ENCODE measurements around the gene SHANK1.
A peak's percentile ranks its signal among the peaks of the same experiment; 100 is the strongest.

SHANK1 gene

DNA sequence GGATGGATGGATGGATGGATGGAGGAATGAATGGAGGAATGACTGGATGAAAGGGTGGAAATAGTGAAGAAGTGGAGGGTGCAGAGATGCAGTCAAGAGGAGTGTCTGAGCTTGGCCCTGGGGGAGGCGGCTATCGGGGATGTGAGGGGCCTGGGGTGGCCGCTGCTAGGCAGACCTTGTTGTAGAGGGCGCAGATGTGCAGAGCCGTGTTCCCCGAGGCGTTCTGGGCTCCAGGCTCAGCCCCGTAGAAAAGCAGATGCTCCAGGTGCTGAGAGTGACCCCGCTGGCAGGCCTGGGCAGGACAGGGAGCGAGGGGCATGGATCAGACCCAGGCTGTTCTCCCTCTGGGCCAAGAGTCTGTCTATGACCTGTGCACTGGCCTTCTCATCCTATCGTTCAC lies 8.4 kb downstream of the SHANK1 start:
- DNase-seq = no peak

DNA sequence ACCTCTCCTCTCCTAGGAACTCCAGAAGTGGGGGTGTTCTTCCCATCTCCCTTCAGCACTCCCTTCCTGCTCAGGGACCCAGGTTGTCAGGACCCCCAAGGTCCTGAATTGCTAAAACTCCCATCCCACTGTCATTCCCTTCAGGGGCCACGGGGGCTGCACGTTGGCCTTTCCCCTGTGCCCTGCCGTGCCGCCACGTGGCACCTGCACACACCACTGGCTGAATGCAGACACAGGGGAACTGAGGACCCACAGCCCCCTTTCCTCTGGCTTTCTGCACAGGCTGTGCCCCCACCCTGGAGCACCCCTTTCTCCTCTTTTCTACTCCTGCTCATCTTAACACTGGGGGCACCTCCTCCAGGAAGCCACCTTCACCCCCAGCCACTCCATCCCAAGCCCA lies 9.0 kb downstream of the SHANK1 start:
- no peak for DNase-seq

DNA sequence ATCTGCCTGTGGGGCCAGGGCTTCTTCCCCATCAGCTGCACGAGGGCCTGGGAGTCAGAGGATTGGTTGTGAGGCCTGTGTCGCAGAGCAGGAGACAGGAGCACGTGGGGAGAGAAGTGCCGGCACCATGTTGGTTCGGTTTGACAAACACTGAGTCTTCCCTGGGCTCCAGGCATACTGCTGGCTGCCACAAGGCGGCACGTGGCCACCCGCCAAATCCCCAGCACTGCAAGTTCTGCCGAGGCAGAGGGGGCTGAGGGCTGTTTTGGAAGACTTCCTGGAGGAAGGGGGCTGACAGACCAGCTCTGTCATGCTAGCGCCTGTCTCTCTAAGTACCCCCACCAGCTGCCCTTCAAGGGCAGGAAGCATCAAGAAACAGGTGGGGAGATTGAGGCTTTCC lies 9.5 kb downstream of the SHANK1 start:
- no peak for DNase-seq

DNA sequence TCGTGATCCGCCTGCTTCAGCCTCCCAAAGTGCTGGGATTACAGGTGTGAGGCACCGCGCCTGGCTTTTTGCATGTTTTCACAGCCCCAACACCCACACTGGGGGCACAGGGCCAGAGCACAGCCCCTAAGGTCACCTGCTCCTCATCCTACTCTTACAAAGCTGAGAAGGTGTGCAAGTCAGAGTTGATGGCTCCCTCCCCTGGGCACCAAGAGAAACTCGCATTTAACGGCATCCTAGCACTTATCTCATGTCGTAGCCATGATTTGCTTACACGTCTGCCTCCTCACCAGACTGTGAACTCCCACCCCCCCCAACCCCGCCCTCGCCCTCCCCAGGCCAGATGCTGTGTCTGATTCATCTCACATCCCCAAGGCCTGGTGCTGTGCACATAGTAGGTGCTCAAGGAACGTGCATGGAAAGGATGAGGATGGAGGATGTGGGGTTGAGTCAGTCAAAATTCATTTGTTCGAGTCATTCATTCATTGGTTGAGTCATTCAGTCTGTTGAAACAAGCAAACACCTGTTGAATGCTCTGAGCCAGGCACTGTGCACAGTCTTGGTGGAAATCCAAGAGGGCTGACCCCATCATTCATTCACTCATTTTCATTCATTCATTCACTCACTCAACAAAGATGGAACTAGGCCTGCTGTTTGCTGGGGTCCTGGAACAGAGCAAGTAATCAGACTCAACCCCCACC lies 11.3 kb downstream of the SHANK1 start:
- no peak for DNase-seq

DNA sequence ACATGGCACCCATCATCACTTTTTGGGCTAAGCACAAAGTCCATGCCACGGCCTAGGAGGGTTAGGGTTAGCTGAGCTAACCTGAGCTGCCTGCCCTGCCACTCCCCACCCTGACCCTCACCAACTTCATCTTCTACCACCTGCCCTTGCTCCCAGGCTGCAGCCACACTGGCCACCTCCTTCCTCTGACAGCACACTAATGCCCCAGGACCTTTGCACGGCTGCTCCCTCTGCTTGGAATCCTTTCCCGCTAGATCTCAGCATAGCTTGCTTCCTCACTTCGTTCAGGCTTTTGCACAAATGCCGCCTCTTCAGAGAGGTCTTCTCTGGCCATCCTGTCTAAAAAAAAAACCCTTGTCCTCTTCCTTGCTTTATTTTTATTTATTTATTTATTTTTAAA lies 13.2 kb downstream of the SHANK1 start:
- DNase-seq = no peak

DNA sequence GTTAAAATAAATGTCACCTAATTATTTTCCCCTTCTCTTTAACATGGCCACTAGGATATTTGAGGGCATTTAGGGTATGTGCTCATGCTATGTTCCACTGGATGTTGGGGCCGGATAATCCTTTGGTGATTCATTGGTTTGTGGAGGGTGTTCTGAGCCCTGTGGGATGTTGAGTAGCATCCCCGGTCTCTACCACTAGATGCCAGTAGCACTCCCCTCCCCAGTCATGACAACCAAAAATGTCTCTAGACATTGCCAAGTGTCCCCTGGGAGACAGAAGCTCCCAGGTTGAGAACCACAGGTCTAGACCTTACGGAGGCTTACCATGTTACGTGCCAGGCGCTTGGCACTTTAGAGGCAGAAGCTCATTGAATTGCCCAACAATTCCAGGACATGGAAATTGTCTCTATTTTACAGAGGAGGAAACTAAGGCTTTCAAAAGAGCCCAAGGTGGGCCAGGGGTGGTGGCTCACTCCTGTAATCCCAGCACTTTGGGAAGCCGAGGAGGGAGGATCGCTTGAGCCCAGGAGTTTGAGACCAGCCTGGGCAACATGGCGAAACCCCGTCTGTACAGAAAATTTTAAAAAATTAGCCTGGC lies 14.1 kb downstream of the SHANK1 start:
- peak; percentile 79 for DNase-seq

DNA sequence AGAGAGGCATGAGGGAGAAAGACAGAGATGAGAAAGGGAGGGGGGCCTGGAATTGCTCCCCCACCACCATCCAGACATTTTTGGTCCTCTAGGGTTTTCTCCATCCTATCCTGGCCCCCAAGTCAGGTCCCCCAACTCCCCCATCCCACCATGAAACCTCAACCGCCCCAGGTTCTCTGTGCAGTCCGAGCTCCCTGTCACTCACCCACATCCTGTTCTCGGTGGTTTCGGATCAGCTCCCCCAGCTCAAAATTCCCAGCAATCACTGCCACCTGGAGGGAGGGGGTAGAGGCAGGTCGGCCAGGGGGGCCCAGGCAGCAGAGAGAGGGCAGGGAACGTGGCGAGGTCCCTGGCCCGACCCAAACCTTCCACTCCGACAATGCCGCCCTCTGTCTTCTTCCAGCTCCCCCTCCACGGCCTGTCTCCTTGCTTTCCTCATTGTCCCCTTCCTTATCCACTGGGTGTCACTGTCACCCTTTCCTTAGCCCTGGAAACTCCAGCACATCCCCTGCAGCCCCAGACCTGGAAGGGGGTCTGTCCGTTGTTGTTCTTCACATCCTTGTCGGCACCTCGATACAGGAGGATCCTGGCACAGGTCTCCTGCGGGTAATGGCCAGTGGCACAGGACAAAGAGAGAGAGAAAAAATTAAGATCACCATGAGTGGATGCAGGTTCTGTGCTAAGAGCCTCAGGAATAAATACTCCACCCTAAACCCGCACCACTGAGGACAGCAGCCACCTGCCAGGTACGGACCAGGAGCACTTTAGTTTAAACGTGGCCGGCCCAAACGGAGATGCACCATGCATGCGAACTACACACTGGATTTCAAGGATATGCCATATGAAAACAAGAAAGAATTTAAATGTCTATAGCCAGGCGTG lies 15.4 kb downstream of the SHANK1 start:
- DNase-seq = no peak

DNA sequence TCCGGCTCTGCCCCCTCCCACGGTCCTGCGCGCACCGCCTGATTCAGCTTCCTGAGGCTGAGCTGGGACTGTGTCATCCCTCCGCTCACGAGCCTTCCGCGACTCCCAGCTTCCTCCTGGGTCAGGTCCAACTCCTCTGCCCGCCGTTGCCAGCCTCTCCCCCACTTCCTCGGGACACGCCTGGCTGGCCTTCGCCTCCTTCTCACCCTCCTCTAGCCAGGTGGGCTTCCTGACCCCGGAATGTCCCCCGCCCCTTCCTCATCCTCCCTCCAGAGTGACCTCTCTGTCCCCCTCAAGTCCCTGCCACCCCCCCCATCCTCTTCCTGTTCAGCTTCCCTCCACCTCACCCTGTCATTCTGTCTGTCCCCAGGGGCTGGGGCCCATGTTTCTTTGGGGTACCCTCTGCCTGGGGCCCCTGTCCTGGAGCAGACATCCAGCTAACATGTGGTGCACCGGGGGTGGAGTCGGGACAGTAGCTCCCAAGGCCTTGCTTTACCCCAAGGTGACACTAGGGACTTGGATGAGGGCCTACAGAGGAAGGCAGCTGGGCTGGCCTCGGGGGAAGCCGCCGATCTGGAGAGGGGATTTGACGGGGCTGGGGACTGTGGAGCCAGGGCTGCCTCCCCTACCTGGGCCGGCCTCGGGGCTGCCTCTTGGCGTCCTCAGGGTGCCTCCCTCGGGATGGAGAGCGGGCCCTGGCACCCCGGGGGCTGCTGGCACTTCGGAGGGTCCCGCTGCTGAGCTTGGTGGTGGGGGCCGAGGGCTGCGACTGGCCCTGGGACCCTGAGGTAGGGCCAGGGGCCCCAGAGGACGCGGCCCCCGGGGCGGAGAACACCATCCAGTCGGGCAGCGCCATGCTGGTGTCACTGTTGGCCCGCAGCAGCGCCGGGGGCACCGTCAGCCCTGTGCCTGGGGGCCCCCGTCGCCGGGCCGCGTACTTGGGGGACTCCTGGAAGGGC lies 16.5 kb downstream of the SHANK1 start:
- DNase-seq = peak; percentile 27

DNA sequence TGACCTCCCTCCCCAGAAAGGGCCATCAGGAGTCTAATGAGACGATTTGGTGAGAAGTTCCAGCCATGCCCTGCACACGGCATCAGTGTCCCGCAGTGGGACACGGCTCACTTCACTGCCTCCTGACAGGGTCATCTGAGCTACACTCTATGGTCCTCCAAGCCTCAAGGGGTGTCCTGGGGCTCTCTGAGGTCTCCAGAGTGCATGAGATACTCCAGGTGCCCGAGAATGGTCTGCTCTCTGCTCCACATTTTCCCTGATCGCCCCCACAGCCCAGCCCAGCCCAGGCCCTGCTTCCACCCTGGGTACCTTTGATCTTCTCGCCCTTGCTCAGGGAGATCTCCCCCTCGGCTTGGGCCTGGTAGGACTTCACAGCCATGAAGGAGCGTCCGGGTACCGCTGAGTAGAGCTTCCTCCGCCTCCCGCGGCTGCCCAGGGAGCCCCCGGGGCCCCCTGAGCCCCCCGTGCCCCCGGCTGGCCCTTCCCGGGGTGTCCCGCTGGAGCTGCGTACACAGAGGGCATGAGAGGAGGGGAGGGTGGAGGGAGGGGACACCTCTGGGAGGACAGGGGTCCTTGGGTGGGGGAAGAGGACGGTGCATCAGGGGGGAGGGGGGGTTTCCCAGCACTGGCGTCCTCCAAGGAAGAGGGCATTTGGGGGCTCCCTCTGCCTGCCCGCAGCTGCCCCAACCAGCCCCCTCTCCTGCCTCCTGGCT lies 17.3 kb downstream of the SHANK1 start:
- no peak for DNase-seq

DNA sequence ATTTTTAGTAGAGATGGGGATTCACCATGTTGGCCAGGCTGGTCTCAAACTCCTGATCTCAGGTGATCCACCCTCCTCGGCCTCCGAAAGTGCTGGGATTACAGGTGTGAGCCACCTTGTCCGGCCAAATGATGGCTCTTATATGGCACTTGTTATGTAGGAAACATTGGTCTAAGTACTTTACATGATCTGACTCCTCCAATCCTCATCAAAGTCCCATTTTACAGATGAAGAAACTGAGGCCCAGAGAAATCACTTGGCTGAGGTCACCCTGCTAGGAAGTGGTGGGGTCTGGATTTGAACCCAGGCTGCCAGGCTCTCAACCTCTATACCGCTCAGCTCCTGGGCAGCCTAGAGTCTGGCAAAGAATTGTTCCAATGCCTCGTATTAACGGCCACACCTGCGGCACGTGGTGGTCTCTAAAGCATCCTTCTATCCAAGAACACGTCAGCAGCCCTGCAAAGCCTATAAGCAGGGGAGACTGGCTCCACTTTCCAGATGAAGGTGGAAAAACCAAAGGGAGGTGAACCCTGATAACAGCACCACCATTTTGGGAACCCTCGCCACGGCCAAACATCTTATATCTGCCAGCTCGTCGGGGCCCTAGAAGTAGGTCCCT lies 18.1 kb downstream of the SHANK1 start:
- DNase-seq = no peak

DNA sequence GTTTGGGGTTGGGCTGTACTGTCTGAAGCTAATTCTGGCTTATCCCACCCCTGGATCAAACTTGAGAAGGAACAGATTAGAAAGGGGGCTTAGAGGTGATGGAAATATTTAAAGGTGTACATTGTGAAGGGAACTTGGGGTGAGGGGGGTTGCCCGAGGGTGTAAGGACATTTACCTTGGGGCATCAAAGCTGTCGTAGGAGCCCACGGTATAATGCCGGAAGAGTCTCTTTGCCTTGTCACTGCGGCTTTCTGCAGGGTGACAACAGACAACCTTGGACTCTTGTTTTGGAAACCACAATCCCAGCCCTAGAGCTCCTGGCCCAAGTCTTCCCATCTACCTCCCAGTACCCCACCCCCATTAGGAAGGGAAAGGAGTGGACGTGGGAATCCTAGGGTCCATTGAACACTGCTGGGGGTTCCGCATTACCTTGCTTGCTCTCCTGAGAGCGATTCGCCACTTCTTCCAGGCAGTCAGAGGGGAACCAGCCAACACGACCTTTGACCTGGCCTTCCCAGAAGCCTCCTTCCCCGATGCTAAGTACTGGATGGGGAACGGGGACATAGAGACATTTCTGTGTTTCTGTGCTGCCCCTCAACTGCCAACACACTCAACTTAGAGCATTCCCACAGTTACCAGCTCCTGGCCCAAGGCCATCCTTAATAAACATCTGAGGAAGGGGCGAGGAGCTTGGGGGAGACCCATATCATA lies 22.0 kb downstream of the SHANK1 start:
- DNase-seq = no peak

DNA sequence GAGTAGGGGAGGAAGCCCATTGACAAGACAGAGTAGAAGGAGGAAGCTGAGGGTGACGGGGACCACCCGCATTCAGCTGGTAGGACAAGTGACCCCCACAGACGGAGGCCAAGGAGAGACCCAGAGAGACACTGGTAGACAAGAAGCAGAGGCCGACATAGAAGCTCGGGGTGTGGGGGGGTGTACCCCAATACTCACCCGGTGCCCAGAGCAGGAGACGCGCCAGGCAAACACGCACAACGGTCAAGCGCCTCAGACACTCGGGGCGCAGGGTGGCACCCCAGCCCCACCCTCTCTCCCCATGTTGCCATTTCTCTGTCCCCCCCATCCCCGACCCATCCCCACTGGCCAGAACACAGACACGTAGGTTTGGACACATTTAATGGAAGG lies 23.5 kb downstream of the SHANK1 start:
- no peak for DNase-seq

DNA sequence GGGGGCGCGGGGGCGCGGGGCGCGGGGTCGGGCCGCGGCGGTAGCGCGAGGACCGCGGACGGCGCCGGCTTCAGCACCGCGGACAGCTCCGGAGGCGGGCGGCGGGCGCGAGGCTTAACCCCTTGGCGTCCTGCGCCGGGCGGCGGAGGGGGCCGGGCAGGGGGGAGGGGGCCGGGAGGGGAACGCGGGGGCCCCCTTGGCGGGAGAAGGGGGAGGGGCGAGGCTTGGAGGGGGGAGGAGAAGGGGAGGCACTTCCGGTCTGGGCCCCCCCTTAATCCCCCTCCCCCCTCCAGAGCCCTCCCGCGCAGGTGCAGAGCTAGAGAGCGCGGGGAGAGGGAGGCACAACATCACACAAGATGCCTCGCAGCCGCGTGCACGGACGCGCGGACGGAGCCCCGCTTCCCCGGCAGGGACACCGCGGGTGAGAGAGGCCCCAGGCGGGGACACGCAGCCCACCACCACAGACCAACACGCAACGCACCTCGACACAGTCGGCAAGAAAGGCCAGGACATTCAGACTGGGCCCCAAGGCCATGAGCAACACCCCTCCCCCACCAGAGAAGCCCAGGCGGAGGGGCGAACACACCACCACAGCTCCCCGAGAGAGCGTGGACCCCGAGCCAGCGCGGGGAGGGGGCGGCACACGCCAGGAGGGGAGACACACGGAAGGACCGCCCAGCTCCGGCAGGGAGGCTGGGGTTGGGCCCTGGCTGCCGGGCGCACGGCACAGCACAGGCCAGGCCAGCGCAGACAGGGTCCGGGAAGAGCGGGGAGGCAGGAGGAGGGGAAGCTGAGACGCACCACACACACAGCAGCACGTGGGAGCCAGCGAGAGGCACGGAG lies 24.1 kb downstream of the SHANK1 start:
- no peak for DNase-seq

DNA sequence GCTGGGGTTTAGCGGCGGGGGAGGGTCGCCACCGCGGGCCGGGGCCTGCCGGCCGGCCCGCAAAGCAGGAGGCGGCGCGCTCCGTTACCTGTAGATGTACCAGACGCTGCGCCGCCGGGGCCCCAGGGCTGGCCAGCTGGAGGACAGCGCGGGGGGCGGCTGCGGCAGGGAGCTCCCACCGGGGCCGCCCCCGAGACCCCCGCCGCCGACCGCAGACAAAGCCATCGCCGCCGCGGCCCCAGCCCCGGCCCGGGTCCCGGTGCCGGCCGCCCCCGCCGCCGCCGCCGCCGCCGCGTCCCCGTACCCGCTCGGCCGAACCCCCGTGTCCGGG lies 24.8 kb downstream of the SHANK1 start:
- DNase-seq = no peak

DNA sequence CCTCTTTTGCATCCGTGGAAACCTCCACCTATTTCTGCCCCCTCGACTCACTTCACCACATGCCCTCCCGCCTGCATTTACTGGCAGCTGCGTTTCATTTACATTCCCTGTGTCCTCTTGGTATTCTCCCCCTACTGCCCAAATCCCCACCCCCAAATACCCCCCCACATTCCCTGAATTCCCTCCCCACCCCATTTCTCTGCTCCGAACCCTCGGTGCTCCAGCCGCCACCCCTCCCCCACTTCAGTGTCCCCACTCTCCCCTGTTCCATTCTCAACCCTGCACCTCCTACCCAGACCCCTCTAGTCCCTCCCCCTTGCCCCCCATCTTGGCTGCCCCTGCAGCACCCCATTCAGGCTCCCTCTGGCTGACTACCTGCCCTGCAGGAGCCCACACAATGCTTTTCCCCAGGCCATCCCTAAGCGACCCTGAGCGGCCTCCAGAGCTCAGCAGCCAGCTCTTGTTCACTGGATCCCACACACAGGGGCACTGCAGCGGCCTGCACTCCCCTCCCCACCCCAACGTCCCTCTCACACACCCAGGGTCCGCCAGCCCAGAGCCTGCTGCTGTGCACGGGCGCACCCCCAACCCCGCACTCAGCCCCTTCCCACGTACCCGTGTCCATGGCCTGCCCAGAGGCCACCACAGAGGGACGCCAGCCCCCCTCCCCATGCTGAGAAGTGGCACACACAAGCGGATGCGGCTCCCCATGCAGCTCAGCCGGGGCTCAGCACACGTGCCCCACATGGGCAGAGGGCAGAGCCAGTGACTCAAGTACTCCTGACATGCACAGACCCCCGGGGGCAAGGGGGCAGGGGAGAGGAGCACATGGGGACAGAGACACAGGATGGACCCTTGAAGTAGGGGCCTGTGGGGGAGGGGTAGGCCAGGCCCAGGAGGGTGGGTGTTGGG lies 26.3 kb downstream of the SHANK1 start:
- DNase-seq = no peak

DNA sequence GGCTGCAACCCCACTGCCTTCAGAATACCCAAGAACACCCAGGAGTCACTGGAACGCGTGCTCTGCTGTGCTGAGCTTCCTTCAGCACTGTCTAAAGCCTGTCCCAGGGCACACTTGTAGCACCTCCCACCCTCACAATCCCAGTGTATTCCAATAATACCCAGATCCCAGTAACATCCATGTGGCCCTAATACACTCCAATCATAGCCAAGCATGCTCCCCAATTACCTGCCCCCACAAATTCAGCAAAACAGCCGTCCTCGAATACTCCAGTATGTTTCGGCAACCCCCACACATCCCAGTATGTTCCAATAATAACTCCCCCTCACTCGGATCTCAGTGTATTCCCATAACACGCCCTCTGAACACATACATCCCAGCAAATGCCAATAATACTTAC lies 29.2 kb downstream of the SHANK1 start:
- no peak for DNase-seq

DNA sequence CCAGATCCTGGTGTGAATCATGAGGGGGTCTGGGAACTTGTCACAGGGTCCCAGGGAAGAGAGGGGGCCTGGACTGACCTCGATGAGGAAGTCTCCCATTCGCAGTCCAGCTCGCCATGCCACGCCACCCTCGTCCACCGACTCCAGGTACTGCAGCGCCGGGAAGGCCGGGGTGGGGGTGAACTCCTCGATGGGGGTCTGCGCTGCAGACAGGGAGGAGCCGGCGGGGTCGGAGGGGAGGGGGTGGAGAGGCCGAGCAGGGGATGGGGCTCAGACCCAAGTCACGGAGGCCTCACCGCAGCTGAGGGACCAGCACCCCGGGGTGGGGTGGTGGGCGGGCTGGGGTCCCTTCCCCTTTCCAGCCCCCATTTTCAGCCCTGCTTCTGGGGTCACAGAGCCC lies 30.8 kb downstream of the SHANK1 start:
- DNase-seq = no peak

DNA sequence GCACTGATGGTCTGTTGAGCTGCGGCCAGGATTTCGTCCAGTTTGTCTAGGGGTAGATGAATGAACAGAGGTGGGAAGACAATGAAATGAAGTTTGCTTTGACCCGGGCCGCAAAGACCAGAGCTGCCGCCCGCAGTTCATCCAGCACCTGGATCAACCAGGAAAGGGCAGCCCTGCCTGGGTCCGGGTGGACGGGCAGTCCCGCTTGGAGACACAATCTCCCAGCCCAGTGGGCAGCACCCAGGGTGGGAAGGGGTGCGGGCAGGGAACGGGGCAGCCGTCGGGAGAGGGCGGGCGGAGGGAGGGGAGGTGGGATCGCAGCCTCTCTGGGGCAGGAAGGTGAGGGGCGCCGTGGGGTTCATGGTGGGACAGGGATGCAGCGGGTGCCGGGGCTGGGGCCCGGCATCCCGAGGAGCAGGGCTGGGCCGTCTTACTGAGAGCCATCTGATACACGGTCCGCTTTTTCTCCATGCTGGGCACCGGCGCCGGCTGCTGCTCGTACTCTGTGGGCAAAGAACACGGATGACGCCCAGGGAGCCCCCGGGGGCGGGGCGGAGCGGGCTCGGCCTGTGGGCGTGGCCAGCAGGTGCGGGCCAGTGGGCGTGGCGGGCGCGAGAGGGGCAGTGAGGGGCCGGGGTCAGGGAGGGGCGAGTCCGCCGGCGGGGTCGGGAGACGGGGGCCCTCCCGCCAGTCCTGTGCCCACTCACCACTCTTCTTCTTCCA lies 33.1 kb downstream of the SHANK1 start:
- DNase-seq = no peak
